ENCODE measurements around the gene SIRT1.

Gene SIRT1

GRCh38 chr10:67933199-67933598 is 48.7 kb downstream of the SIRT1 start:
- Histone ChIP-seq H4K20me1 (ENCODE audit: low read depth, low read length) (no peaks in the 10 kb centered on the region), H3K9me3 (ENCODE audit: insufficient read depth, low read length) (no peaks in the 10 kb centered on the region), H3K79me2 (ENCODE audit: insufficient read depth, low read length) (no peaks in the 10 kb centered on the region), H3K36me3 (ENCODE audit: low read length) (peaks cover 31% of the 10 kb centered on the region), H3K4me2 (ENCODE audit: low read depth, low read length, poor library complexity, severe bottlenecking) (no peak overlapping the region), H2AFZ (ENCODE audit: low read depth, low read length, severe bottlenecking) (no peak overlapping the region), H3F3A (ENCODE audit: insufficient read depth) (0 out of 2 replicates have a peak, but pooled peaks cover 4% of the 10 kb centered on the region), H3K27ac (ENCODE audit: low read depth, low read length) (no peak overlapping the region), H3K9ac (ENCODE audit: low read length) (no peak overlapping the region), H3K4me3 (ENCODE audit: insufficient read depth, low read length, poor library complexity, severe bottlenecking) (no peak overlapping the region), H3K9me2 (replicated peaks; ENCODE audit: insufficient read depth, low read length) (no peaks in the 10 kb centered on the region), H3K27me3 (ENCODE audit: low read length) (no peaks in the 10 kb centered on the region)
- TF ChIP-seq CTCF (IDR thresholded peaks at IDR 0.05; ENCODE audit: insufficient read depth, low read length, poor library complexity, severe bottlenecking) (no peak), EZH2phosphoT487 (conservative IDR thresholded peaks at IDR 0.05; ENCODE audit: low read length) (no peak)

- Histone ChIP-seq H3K27me3 (ENCODE audit: low read length) (no peaks in the 10 kb centered on the region), H2AFZ (ENCODE audit: low read depth, low read length, severe bottlenecking) (no peak overlapping the region), H3K36me3 (ENCODE audit: low read length) (peaks cover 36% of the 10 kb centered on the region), H3K9me2 (replicated peaks; ENCODE audit: insufficient read depth, low read length) (no peaks in the 10 kb centered on the region), H3K4me3 (ENCODE audit: insufficient read depth, low read length, poor library complexity, severe bottlenecking) (no peak overlapping the region), H3K79me2 (ENCODE audit: insufficient read depth, low read length) (no peaks in the 10 kb centered on the region), H3K4me2 (ENCODE audit: low read depth, low read length, poor library complexity, severe bottlenecking) (no peak overlapping the region), H3K9me3 (ENCODE audit: insufficient read depth, low read length) (no peaks in the 10 kb centered on the region), H3K9ac (ENCODE audit: low read length) (no peak overlapping the region), H3K27ac (ENCODE audit: low read depth, low read length) (no peak overlapping the region), H3F3A (ENCODE audit: insufficient read depth) (0 out of 2 replicates have a peak, but pooled peaks cover 4% of the 10 kb centered on the region), H4K20me1 (ENCODE audit: low read depth, low read length) (no peaks in the 10 kb centered on the region; the same call in 1 of the 2 replicates)
- no peak for TF ChIP-seq CTCF (IDR thresholded peaks at IDR 0.05; ENCODE audit: insufficient read depth, low read length, poor library complexity, severe bottlenecking)
- no peak for TF ChIP-seq EZH2phosphoT487 (conservative IDR thresholded peaks at IDR 0.05; ENCODE audit: low read length)
Observed at GRCh38 chr10:67934336-67934735, 49.9 kb downstream of the SIRT1 start.

- no peaks in the 10 kb centered on the region; the same call in 1 of the 2 replicates for H4K20me1 ChIP-seq (ENCODE audit: low read depth, low read length)
- no peak for TF ChIP-seq CTCF (IDR thresholded peaks at IDR 0.05; ENCODE audit: insufficient read depth, low read length, poor library complexity, severe bottlenecking)
- no peak for TF ChIP-seq EZH2phosphoT487 (conservative IDR thresholded peaks at IDR 0.05; ENCODE audit: low read length)
- H3F3A ChIP-seq (ENCODE audit: insufficient read depth), result 0 out of 2 replicates have a peak, but pooled peaks cover 4% of the 10 kb centered on the region
- H3K9me3 ChIP-seq (ENCODE audit: insufficient read depth, low read length), result no peaks in the 10 kb centered on the region
- no peak overlapping the region for H3K4me2 ChIP-seq (ENCODE audit: low read depth, low read length, poor library complexity, severe bottlenecking)
- H3K79me2 ChIP-seq (ENCODE audit: insufficient read depth, low read length), result no peaks in the 10 kb centered on the region
- no peak overlapping the region for H3K9ac ChIP-seq (ENCODE audit: low read length)
- no peaks in the 10 kb centered on the region for H3K27me3 ChIP-seq (ENCODE audit: low read length)
- H3K27ac ChIP-seq (ENCODE audit: low read depth, low read length), result no peak overlapping the region
- peaks cover 36% of the 10 kb centered on the region for H3K36me3 ChIP-seq (ENCODE audit: low read length)
- H3K4me3 ChIP-seq (ENCODE audit: insufficient read depth, low read length, poor library complexity, severe bottlenecking), result no peak overlapping the region
- no peaks in the 10 kb centered on the region for H3K9me2 ChIP-seq (replicated peaks; ENCODE audit: insufficient read depth, low read length)
- no peak overlapping the region for H2AFZ ChIP-seq (ENCODE audit: low read depth, low read length, severe bottlenecking)
Observed at GRCh38 chr10:67935223-67935622, 50.8 kb downstream of the SIRT1 start.

Data from SU-DHL-6 (cell line).